Neuronal stem cell (in vitro differentiated cells): ENCODE measurements around the gene FAM20A.

Experiments
- DNase-seq: peaks from one replicate; pipeline ENCODE4 v3.0.0-alpha.2; 2013; ENCODE audit warnings: low spot score
- H2AFZ ChIP-seq: one replicate; pipeline ENCODE4 v1.6.1; 2013; ENCODE audit warnings: mild to moderate bottlenecking, low read length, inconsistent platforms
- H2AK5ac ChIP-seq: 2 replicates; pipeline ENCODE4 v1.6.1; 2013; ENCODE audit warnings: low read depth, mild to moderate bottlenecking, inconsistent platforms, low read length, moderate library complexity, mixed read lengths
- H2BK120ac ChIP-seq: 2 replicates; pipeline ENCODE4 v1.6.1; 2013; ENCODE audit warnings: low read depth, mild to moderate bottlenecking, inconsistent platforms, low read length, moderate library complexity, mixed read lengths
- H2BK12ac ChIP-seq: one replicate; pipeline ENCODE4 v1.6.1; 2013; ENCODE audit warnings: low read length, inconsistent platforms
- H2BK15ac ChIP-seq: 2 replicates; pipeline ENCODE4 v1.6.1; 2013; ENCODE audit warnings: mild to moderate bottlenecking, low read length, inconsistent platforms, mixed read lengths
- H2BK5ac ChIP-seq: one replicate; pipeline ENCODE4 v1.6.1; 2013; ENCODE audit warnings: inconsistent platforms, mild to moderate bottlenecking, low read length, moderate library complexity
- H3K14ac ChIP-seq: one replicate; pipeline ENCODE4 v1.6.1; 2013; ENCODE audit warnings: low read length, inconsistent platforms
- H3K18ac ChIP-seq: 2 replicates; pipeline ENCODE4 v1.6.1; 2013; ENCODE audit warnings: low read length, inconsistent platforms
- H3K23ac ChIP-seq: 2 replicates; pipeline ENCODE4 v1.6.1; 2013; ENCODE audit warnings: low read depth, mild to moderate bottlenecking, mixed read lengths, low read length, inconsistent platforms; ENCODE audit not compliant: poor library complexity
- H3K27ac ChIP-seq: replicated peaks from 3 replicates; pipeline ENCODE4 v1.5.1; 2013; ENCODE audit warnings: low read length, inconsistent platforms
- H3K27me3 ChIP-seq, 3 experiments: 2 replicates each; pipeline ENCODE4 v1.6.1; 2013; ENCODE audit warnings: low read length in 3 of 3, mild to moderate bottlenecking in 2 of 3, inconsistent platforms in 1 of 3, low read depth in 1 of 3, mixed read lengths in 1 of 3, moderate library complexity in 1 of 3; ENCODE audit not compliant: control insufficient read depth in 3 of 3, insufficient read depth in 3 of 3
- H3K36me3 ChIP-seq, 2 donors: replicated peaks in 1 of 2; 2 replicates each; pipeline ENCODE4 v1.6.1; 2013; ENCODE audit warnings: low read length in 2 of 2; ENCODE audit not compliant: control insufficient read depth in 2 of 2, insufficient read depth in 2 of 2
- H3K4ac ChIP-seq: 2 replicates; pipeline ENCODE4 v1.6.1; 2013; ENCODE audit warnings: inconsistent platforms, mild to moderate bottlenecking, low read length, moderate library complexity
- H3K4me1 ChIP-seq, 2 donors: 1 replicate in 1 of 2; 2 replicates in 1 of 2; pipeline ENCODE4 v1.6.1; 2013; ENCODE audit warnings: low read length in 2 of 2, low read depth in 1 of 2; ENCODE audit not compliant: control insufficient read depth in 2 of 2, insufficient read depth in 1 of 2
- H3K4me2 ChIP-seq: one replicate; pipeline ENCODE4 v1.6.1; 2013; ENCODE audit warnings: mild to moderate bottlenecking, low read length, inconsistent platforms; ENCODE audit not compliant: insufficient read depth, poor library complexity, severe bottlenecking
- H3K4me3 ChIP-seq, 2 donors: 2 replicates each; pipeline ENCODE4 v1.5.1; 2013; ENCODE audit warnings: low read length in 2 of 2, mild to moderate bottlenecking in 2 of 2, inconsistent platforms in 1 of 2, moderate library complexity in 1 of 2
- H3K79me1 ChIP-seq: one replicate; pipeline ENCODE4 v1.6.1; 2013; ENCODE audit warnings: low read depth, mild to moderate bottlenecking, inconsistent platforms, low read length, moderate library complexity
- H3K9ac ChIP-seq: one replicate; pipeline ENCODE4 v1.6.1; 2013; ENCODE audit warnings: mild to moderate bottlenecking, low read depth, low read length, inconsistent platforms; ENCODE audit not compliant: poor library complexity
- H3K9me3 ChIP-seq, 2 donors: replicated peaks in 1 of 2; 2 replicates each; pipeline versions ENCODE3 to v1.6.1; 2013; ENCODE audit warnings: low read length in 2 of 2, mild to moderate bottlenecking in 2 of 2, inconsistent platforms in 1 of 2, low read depth in 1 of 2, mixed read lengths in 1 of 2, moderate library complexity in 1 of 2; ENCODE audit not compliant: control insufficient read depth in 2 of 2, insufficient read depth in 1 of 2
- H4K8ac ChIP-seq: one replicate; pipeline ENCODE4 v1.6.1; 2013; ENCODE audit warnings: low read depth, mild to moderate bottlenecking, inconsistent platforms, low read length, moderate library complexity
- H4K91ac ChIP-seq: one replicate; pipeline ENCODE4 v1.6.1; 2013; ENCODE audit warnings: low read length, low read depth, mild to moderate bottlenecking, inconsistent platforms; ENCODE audit not compliant: poor library complexity
- WGBS, 2 donors: extraction: QIAGEN DNeasy Blood & Tissue Kit; methylation state at CpG; one replicate each; pipeline ENCODE4 v1.1.7; 2013; ENCODE audit warnings: missing lambda C conversion rate in 2 of 2, mixed read lengths in 1 of 2; ENCODE audit not compliant: insufficient read length in 2 of 2, insufficient replicate concordance in 1 of 2; ENCODE audit errors: extremely low coverage in 2 of 2; 5-methylcytosine and 5-hydroxymethylcytosine counted together

FAM20A gene

DNA sequence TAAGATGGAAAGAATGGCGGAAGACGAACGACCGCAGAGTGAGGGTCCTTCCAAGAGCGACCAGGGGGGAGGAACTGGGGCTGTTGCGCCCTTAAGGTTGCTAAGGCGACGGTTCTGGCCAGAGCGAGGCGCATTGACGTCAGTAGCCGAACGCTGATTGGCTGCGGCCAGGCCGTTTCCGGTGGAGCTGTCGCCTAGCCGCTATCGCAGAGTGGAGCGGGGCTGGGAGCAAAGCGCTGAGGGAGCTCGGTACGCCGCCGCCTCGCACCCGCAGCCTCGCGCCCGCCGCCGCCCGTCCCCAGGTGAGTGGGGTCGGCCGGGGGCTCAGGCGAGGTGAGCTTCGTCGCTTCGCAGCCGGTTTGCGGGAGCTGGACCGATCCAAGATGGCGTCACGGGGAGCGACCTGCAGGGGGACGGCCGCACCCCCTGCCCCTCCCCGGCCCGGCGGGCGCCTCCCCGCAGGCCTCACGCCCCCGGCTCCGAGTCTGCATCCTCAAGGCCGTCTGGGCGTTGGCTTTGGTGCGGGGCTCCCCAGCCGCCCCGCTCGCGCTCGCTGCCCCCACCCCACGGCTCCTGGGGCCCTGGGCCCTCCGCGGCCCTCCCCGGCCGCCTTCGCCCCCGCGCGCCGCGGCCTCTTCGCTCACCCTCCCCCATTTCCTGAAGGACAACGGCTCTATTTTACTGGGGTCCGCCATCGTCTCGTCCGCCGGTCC is 88.8 kb downstream of the FAM20A start, which contains the start of gene PRKAR1A:
Gene PRKAR1A (plus strand): TSS at position 184 of the 713 bp plus-strand sequence. CDS start 2,970 bp downstream, outside the sequence.
- DNase-seq = peak; percentile 92
- Histone ChIP-seq H3K9me3 (peaks cover 0 to 9% of the 10 kb centered on the region in 2 donors), H3K14ac (peak within 1 kb of the TSS; percentile 86), H3K4me1 (peaks cover 1 to 32% of the 10 kb centered on the region in 2 donors), H3K4ac (peak within 1 kb of the TSS; percentile 41), H4K8ac (no peak within 1 kb of the TSS), H2BK120ac (peak within 1 kb of the TSS; percentile 90), H2AK5ac (no peak within 1 kb of the TSS), H3K4me3 (peak within 1 kb of the TSS; percentile 74 to 91), H2BK15ac (peak within 1 kb of the TSS; percentile 82), H2BK12ac (no peak within 1 kb of the TSS), H2BK5ac (peak within 1 kb of the TSS; percentile 98), H3K23ac (peak within 1 kb of the TSS; percentile 95), H3K27me3 (no peaks in the 10 kb centered on the region), H3K36me3 (peaks cover 6 to 28% of the 10 kb centered on the region in 2 donors), H4K91ac (peak within 1 kb of the TSS; percentile 92), H3K79me1 (peaks cover 4% of the 10 kb centered on the region), H3K18ac (peak within 1 kb of the TSS; percentile 100), H2AFZ (peak within 1 kb of the TSS; percentile 88), H3K27ac (peak within 1 kb of the TSS; percentile 95), H3K4me2 (peak within 1 kb of the TSS; percentile 84), H3K9ac (peak within 1 kb of the TSS; percentile 99)
- no CpG with 5 or more reads among the region's 81 CpGs for WGBS, 2 donors

DNA sequence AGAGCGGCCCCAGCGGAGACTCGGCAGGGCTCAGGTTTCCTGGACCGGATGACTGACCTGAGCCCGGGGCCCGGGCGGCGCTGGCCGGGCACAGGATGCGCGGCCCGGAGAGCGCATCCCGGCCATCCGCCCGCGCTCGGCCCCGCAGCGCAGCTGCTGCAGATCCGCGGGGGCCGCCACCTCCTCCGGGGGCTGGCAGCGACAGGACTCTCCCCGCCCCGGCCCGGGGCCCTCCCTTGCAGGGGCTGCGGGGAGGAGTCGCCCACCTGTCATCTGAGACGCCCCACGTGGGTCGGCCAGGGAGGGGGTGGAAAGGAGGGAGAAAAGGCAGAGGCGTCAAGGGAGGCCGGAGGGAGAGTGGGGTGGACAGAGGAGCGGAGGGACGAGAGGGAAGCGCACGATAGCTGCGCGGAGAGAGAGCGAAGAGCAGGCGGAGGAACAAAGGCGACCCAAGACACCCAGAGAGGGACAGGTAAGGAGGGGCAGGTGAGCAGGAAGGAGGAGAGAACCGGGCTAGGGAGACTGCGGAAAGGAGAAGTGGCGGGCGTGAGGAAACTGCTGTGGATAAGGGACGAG is 89.4 kb downstream of the FAM20A start:
- H2AK5ac ChIP-seq = no peak overlapping the region
- peaks cover 1 to 32% of the 10 kb centered on the region in 2 donors for H3K4me1 ChIP-seq
- H2BK15ac ChIP-seq = no peak overlapping the region
- peak overlapping the region; percentile 95 for H3K18ac ChIP-seq
- H4K8ac ChIP-seq = no peak overlapping the region
- H3K27me3 ChIP-seq = no peaks in the 10 kb centered on the region
- H4K91ac ChIP-seq = no peak overlapping the region
- H2BK120ac ChIP-seq = no peak overlapping the region
- H3K4ac ChIP-seq = no peak overlapping the region
- peak overlapping the region; percentile 84 for H3K4me2 ChIP-seq
- no peak overlapping the region for H3K14ac ChIP-seq
- peaks cover 4% of the 10 kb centered on the region for H3K79me1 ChIP-seq
- H3K27ac ChIP-seq = peak overlapping the region; percentile 95
- H3K36me3 ChIP-seq = peaks cover 3 to 22% of the 10 kb centered on the region in 2 donors
- peak overlapping the region; percentile 88 for H2AFZ ChIP-seq
- H3K9me3 ChIP-seq = peaks cover 0 to 3% of the 10 kb centered on the region in 2 donors
- H2BK5ac ChIP-seq = peak overlapping the region; percentile 98
- no CpG with 5 or more reads among the region's 49 CpGs for WGBS, 2 donors
- peak overlapping the region; percentile 95 for H3K23ac ChIP-seq
- peak; percentile 85 for DNase-seq
- peak overlapping the region; percentile 74 to 91 for H3K4me3 ChIP-seq
- H3K9ac ChIP-seq = peak overlapping the region; percentile 80
- no peak overlapping the region for H2BK12ac ChIP-seq

DNA sequence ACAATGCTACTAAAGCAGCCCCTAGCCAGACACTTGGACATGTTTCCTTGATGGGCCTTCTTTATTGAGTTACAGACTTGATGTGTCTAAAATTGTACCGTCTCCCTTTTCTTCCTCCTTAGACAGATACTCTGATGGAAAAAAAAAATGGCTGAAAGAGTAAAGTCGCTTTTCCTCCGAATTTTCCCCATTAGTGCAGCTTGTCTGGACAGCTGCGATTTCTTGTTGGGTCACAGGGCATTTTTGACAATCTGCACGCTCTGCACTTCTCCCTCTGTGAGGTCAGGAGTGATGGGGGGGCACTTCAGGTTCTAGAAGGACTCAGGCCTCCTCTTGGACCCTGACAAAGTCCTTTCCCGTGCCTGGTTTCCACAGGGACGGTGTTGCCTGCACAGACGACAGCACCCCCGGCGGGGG is 89.9 kb downstream of the FAM20A start:
- peak overlapping the region; percentile 95 for H3K27ac ChIP-seq
- WGBS, 2 donors = no CpG with 5 or more reads among the region's 10 CpGs

More for the DNA sequence above, 89.9 kb downstream of the FAM20A start:
- Histone ChIP-seq H2BK15ac (no peak overlapping the region), H3K4me1 (peaks cover 1 to 32% of the 10 kb centered on the region in 2 donors), H2BK5ac (no peak overlapping the region), H3K23ac (no peak overlapping the region), H3K36me3 (peaks cover 2 to 17% of the 10 kb centered on the region in 2 donors), H4K8ac (no peak overlapping the region), H2AK5ac (no peak overlapping the region), H3K9ac (no peak overlapping the region), H3K27me3 (no peaks in the 10 kb centered on the region), H2BK120ac (no peak overlapping the region), H3K9me3 (no peaks in the 10 kb centered on the region), H4K91ac (no peak overlapping the region), H2AFZ (peak overlapping the region; percentile 88), H3K18ac (no peak overlapping the region), H3K4me2 (peak overlapping the region; percentile 84), H3K4ac (no peak overlapping the region), H2BK12ac (no peak overlapping the region), H3K14ac (no peak overlapping the region), H3K4me3 (peak overlapping the region; percentile 74 to 91), H3K79me1 (peaks cover 4% of the 10 kb centered on the region)
- no peak for DNase-seq
